GM12892 (cell line): Measurements from ENCODE around the gene TSPAN9.

ENCODE experiments used
- POLR2A ChIP-seq: IDR thresholded peaks from 2 replicates; pipeline ENCODE4 v1.6.1; 2011; ENCODE audit warnings: low read depth, low read length, control low read depth
- POLR2AphosphoS5 ChIP-seq: IDR thresholded peaks from 2 replicates; pipeline ENCODE4 v1.6.1; 2011; ENCODE audit warnings: low read depth, low read length, control low read depth
- TAF1 ChIP-seq: IDR thresholded peaks from 2 replicates; pipeline ENCODE4 v1.6.1; 2011; ENCODE audit warnings: low read depth, mild to moderate bottlenecking, control low read depth, low read length, borderline replicate concordance

- no peak for TF ChIP-seq POLR2AphosphoS5
- TF ChIP-seq TAF1: no peak
- TF ChIP-seq POLR2A: no peak
These were observed 52.3 kb downstream of the TSPAN9 start for GRCh38 chr12:3129301-3130056.
